Heart left ventricle (tissue), 13 donors: ENCODE measurements around the gene RAB3A.

Source experiments
- CTCF ChIP-seq, 12 donors: fragments of 200-600 bp; sonication (generic) in 4 of 12; IDR thresholded peaks; one replicate each; pipeline versions ENCODE4 v1.5.0 to v1.8.0; 2018 to 2022; ENCODE audit warnings: antibody characterized with exemption in 12 of 12, mild to moderate bottlenecking in 5 of 12
- POLR2A ChIP-seq, 2 donors: fragments of 450-650 bp; IDR thresholded peaks; one replicate each; pipeline ENCODE4 v1.6.1; 2017; ENCODE audit warnings: antibody characterized with exemption in 2 of 2, mild to moderate bottlenecking in 2 of 2, moderate library complexity in 2 of 2
- donor health status: ischemic (EF 13 %, LVEDD 7.1; RV severe dilation, severe dysfunction).
- donor health status: DM: no; HTN: yes; CAD: no.
- donor health status: DM: no; HTN: no; CAD: no.
- donor health status: ischemic (EF 25% LVEDD 6.9; RV normal size, moderate dysfunction).
- donor health status: ischemic (EF 25% LVEDD 5.7; RV mildly dilated, moderate dysfunction).
- donor health status: ischemic (EF 35%, LVEDD 5.7; RV mildly dilated, moderate dysfunction).
- donor health status: nonischemic (EF 11% LVEDD 7.7; RV severe dilation, severe dysfunction).
- donor health status: DM: yes; HTN: yes; CAD: no.
- donor health status: PGD.
- donor health status: ischemic (EF 29% LVEDD 5.4; RV normal size, mild dysfunction).
- donor health status: nonischemic (EF 23%, LVEDD 6.1; RV moderate dilation, normal function).

GRCh38 chr19:18176367-18177310 is 27.2 kb downstream of the RAB3A start:
- TF ChIP-seq CTCF (IDR thresholded peaks at IDR 0.05), result no peak
- no peak for TF ChIP-seq POLR2A (IDR thresholded peaks at IDR 0.05)
